GM21786 (cell line): ENCODE results near the gene SLC15A1.
A peak's percentile ranks its signal among the peaks of the same experiment; 100 is the strongest.

ENCODE experiments used
- ATAC-seq: cut with Tn5 transposase; IDR thresholded peaks from one replicate; pipeline ENCODE4 v1.9.1; 2021; ENCODE audit not compliant: unreplicated experiment

SLC15A1 gene

DNA sequence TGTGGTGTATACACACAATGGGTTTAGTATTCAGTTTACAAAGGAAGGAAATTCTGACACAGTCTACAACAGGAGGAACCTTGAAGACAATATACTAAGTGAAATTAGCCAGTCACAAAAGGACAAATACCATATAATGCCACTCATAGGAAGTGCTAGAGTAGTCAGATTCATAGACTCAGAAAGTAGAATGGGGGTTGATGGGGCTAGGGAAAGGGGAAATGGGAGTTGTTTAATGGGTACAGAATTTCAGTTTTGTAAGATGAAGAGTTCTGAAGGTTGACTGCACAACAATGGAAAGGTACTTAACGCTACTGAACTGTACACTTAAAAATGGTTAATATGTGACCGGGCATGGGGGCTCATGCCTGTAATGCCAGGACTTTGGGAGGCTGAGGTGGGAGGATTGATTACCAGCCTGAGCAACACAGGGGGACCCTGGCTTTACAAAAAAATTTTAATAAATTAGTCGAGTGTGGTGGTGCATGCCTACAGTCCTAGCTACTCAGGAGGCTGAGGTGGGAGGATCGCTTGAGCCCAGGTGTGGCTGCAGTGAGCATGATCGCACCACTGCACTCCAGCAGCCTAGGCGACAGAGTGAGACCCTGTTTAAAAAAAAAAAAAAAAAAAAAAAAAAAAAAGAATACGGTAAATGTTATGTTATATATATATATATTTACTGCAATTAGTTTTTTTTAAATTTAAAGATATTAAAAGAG lies 45.0 kb downstream of the SLC15A1 start:
- ATAC-seq: peak; percentile 69

DNA sequence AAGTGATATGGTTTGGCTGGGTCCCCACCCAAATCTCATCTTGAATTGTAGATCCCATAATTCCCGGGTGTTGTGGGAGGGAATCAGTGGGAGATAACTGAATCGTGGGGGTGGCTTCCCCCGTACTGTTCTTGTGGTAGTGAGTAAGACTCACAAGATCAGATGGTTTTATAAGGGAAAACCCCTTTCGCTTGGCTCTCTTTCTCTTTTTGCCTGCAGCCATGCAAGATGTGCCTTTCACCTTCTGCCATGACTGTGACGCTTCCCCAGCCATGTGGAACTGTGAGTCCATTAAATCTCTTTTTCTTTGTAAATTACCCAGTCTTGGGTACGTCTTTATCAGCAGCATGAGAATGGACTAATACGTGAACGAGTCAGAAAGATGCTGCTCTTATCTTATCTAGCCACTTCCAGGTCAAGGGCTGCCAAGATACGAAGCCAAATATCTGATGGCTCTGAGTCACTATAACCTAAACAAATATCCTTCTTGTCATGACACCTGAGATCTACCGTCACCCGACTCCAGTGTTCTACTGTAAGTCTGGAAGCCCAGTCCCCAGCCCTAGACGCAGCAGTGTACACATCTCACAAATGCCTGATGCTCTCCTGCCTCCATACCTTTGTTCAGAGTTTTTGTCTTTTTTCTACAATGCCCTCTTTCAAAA lies 45.9 kb downstream of the SLC15A1 start:
- peak; percentile 58 for ATAC-seq

DNA sequence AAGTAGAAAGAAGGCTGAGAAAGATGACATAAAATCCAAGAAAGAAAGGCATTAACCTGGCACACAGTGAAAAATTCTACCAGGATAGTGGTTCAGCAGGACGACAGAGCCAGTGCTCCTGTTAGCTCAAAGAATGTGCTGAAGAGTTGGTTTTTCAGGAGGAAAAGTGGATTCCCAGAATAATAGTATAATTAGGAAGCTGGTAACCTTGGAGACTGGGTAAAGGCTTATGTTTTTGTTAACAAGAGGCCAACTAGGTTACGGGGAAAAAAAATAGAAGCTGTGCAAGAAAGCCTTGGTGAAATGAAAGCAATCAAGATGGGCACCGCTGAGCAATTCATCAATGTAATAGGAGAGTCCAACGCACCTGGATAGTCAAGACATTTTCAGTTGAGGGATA lies 54.7 kb downstream of the SLC15A1 start:
- no peak for ATAC-seq

DNA sequence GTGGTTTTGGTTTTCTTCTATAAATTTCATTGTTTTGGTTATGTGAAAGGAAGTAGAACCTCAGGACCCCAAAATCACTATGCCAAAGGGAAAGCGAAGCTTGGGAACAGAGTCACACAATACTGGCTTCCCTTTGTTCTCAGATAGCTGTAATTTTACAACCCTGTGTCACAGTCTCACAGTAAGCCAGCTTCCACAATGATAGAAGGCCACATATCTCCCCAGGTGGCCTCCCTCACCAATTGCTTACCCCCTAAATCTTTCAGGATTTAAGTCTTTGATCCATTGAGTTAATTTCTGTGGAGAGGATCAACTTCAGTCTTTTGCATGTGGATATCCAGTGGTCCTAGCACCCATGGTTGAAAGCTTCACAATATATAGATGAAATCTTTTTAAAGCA lies 58.7 kb downstream of the SLC15A1 start:
- no peak for ATAC-seq

GRCh38 chr13:98691360-98691759 lies 61.1 kb downstream of the SLC15A1 start:
- no peak for ATAC-seq

DNA sequence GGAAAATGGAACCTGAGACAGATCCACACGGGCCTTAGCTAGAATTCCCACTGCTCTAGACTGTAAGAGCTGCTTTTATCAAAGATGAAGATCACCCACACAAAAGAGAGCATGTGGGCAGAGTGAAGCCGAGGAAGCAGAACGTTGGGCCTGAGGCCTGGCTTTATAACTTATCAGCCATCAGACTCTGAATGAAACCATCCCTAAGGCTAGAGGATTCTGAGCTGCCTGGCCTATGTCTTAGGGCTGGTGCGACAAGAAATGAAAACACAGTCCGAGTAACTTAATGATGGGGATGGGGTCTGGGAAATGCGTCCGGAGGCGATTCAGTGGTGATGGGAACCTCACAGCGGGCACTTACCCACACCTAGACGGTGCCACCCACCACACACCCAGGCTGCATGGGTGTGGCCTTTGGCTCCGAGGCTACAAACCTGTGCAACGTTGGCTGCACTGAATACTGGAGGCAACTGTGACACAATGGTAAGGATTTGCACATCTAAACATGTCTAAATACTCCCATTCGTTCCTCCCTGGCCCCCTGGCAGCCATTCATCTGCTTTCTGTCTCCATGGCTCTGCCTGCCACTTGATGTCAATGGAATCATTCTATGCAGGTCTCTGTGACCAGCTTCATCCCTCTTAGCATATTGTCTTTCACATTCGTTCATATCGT lies 62.0 kb downstream of the SLC15A1 start:
- ATAC-seq: no peak

GRCh38 chr13:98689347-98689968 lies 63.0 kb downstream of the SLC15A1 start:
- no peak for ATAC-seq

- no peak for ATAC-seq
Measured at GRCh38 chr13:98688373-98688772, 64.1 kb downstream of the SLC15A1 start.

DNA sequence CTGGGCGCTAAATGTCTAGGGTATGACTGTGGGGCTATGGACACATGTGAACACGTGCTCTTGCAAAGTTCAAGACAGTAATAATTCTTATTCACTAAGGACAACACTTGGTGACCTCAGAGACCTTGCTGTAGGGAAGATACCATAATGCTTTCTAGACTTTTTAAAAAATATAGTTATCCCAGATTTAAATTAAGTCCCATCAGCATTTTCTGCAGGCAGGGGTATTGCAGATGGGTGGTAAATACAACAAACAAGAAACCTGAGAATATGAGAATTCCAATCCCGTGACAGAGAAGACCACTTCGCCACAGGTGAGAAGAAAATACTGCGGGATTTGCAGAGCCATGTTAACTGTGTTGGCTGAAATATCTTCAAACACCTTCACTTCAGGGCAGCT lies 65.2 kb downstream of the SLC15A1 start:
- ATAC-seq: no peak

DNA sequence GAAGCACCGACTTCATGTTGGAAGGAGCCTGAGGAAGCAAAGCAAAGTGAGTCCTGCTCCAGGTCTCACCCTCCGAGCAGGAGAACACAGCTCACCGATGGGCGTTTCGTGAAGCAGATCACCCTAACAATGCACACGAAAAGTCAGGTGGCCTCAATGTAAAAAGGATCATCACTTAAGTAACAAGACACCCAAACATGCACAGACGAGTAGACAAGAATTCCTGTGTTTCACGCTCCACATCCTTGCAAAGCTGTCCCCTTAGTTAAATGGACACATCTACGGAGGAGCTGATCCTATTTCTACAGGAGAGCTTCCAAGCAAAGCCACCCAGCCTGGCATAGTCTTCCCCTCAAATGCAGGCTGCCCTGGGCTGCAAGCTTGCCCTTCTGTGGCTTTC lies 66.2 kb downstream of the SLC15A1 start:
- no peak for ATAC-seq

- no peak for ATAC-seq
Measured at GRCh38 chr13:98685146-98685545, 67.3 kb downstream of the SLC15A1 start.

DNA sequence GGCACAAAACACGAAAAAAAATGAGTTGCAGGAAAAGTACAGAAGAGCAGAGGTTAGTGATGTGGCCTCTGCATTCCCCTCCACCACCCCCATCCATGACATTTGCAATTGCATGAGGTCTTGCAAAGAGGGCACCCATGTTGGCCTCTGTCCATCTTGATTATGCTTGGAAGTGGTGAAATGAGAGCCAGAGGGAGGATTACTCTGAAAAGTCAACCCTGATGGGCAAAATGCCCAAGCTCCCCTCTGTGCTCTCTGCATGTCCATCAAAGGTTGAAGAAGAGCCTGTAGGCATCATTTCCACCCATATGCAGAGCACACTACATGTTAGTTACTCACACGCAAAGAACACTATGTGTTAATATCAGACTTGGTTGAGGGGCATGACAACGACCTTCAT lies 71.4 kb downstream of the SLC15A1 start:
- no peak for ATAC-seq

DNA sequence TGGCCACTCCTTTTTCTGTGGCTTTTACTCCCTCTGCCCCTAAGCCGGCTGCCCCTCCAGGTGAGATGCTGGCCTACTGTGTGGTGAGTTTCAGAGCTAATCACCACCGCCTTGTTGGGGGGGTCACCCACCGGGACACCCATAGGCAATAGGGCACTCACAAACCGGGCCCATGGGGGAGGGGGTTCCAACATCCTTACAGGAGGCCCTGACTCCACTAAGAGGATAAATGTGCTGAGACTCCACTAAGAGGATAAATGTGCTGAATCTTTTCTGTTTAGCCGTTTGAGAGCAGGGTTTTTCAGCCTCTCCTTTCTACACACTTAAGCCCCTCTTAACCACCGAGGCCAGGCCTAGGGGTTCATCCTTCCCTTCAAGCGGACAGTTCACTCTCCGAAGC lies 73.7 kb downstream of the SLC15A1 start:
- ATAC-seq: no peak

DNA sequence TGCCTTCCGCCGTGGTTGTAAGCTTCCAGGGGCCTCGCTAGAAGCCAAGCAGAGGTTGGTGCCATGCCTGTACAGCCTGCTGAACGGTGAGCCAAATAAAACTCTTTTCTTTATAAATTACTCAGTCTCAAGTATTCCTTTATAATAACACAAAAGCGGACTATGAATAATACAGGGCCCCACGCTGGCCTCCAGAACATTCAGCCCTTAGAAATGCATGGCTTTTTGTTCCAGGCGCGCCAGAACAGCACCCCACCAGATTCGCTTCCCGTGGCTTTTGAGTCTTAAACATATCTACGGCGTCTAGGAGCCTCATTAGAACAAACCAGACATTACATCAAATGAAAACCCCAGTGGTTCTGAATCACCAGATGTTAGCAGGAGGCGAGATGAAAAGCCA lies 75.1 kb downstream of the SLC15A1 start:
- ATAC-seq: no peak

DNA sequence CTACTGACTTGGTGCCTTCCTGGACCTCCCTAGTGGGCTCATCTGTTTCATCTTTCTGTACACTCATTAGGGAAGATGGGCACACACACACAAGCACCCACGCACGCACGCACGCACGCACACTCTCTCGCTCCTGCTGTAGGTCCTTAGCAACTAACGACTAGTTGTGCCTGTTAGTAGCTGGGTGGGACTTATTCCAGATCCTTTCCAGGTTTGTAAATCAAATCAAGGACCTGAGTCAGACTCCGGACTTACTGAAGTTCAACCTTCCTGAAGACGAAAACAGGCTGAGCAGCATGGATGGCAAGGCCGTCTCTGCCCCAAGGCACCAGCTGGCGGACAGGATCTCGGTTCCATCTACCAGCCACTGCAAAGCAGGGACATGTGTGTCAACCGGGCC lies 76.2 kb downstream of the SLC15A1 start:
- no peak for ATAC-seq

DNA sequence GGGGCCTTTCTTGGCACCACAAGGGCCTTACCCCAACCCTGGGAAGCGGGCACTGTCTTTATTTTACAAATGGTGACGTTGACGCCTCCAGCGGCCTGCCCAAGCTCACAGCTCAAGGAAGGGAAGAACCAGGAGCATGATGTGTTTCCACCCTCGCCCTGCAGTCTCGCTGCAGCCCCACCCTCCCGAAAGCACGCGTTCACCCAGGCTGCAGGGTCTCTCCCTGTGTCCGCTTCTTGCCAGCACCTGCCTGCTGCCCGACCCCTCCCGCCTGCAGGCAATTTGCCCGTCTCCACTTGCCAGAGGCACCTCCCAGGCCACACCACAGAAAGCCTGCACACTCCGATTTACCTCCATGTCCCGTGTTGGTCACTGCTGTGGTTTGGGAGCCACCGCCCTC lies 76.6 kb downstream of the SLC15A1 start:
- ATAC-seq: no peak

- ATAC-seq: no peak
Measured at GRCh38 chr13:98675066-98675465, 77.4 kb downstream of the SLC15A1 start.

- ATAC-seq: peak; percentile 76
Measured at GRCh38 chr13:98672947-98673613, 79.4 kb downstream of the SLC15A1 start.

- no peak for ATAC-seq
Measured at GRCh38 chr13:98668155-98668554, 84.3 kb downstream of the SLC15A1 start.

GRCh38 chr13:98665638-98665995 lies 86.9 kb downstream of the SLC15A1 start:
- no peak for ATAC-seq

DNA sequence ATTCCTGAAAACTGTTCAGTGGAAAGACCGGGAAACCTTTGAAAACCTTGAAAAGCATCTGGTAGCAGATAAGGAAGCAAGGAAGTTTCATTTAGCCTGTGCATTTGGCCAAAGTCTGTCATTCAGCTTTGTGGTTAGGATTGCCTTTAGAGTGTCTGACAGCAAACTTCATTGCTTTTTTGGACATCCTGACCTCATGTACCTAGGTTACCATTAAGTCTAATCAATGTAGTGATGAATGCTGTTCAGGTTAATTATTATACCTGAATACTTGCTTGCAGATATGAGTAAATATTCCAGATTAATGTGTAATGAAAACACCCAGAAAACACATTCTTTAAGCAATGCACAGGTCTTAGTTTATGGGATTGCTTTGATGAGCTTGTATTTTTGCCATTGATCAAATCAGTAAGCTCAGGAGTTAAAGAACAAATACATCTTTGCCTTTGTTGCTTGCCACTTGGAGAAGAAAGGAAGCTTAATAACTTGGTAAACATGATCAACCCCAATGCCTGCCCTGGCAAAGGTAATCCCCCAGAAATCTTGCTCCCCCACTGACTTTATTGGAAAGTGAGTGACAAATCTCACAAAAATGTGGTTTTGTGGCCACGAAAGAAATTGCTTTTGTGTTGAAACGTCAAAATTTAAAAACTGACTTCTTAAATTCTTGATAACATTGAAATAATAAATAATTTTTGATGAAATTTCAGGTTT lies 87.4 kb downstream of the SLC15A1 start:
- ATAC-seq: no peak
